ENCODE data around the gene POC1B.

- TF ChIP-seq CTCF (conservative IDR thresholded peaks at IDR 0.05; ENCODE audit: low read depth, low read length) (no peak), EZH2 (IDR thresholded peaks at IDR 0.05; ENCODE audit: borderline replicate concordance, low read depth, low read length, poor library complexity, severe bottlenecking) (no peak)
These were observed 14.7 kb upstream of the POC1B start for GRCh38 chr12:89540586-89540985.

Measured in A673 (cell line).